Sigmoid colon (tissue), 4 donors: ENCODE measurements around the gene COL23A1.

Experiments
- EP300 ChIP-seq, 4 donors: sonication (generic); formaldehyde crosslinking; IDR thresholded peaks; one replicate each; pipeline ENCODE4 v1.6.1; 2017; ENCODE audit warnings: antibody characterized with exemption in 4 of 4
- POLR2A ChIP-seq, 2 donors: fragments of 450-650 bp; IDR thresholded peaks; one replicate each; pipeline ENCODE4 v1.6.1; 2016; ENCODE audit warnings: antibody characterized with exemption in 2 of 2, mild to moderate bottlenecking in 2 of 2, moderate library complexity in 2 of 2
- POLR2AphosphoS5 ChIP-seq, 4 donors: sonication (generic); formaldehyde crosslinking; IDR thresholded peaks; one replicate each; pipeline ENCODE4 v1.6.1; 2017; ENCODE audit warnings: antibody characterized with exemption in 4 of 4
- TF ChIP-seq, protein P1 (sequence below), 4 experiments: fragments of 450-650 bp in 3 of 4; fragments of 200-600 bp in 1 of 4; IDR thresholded peaks; one replicate each; pipeline ENCODE4 v1.5.1; 2016 to 2019; ENCODE audit warnings: antibody characterized with exemption in 4 of 4, mild to moderate bottlenecking in 3 of 4, moderate library complexity in 2 of 4

- no peak for TF ChIP-seq POLR2AphosphoS5 (IDR thresholded peaks at IDR 0.05)
- TF ChIP-seq, protein P1, sequence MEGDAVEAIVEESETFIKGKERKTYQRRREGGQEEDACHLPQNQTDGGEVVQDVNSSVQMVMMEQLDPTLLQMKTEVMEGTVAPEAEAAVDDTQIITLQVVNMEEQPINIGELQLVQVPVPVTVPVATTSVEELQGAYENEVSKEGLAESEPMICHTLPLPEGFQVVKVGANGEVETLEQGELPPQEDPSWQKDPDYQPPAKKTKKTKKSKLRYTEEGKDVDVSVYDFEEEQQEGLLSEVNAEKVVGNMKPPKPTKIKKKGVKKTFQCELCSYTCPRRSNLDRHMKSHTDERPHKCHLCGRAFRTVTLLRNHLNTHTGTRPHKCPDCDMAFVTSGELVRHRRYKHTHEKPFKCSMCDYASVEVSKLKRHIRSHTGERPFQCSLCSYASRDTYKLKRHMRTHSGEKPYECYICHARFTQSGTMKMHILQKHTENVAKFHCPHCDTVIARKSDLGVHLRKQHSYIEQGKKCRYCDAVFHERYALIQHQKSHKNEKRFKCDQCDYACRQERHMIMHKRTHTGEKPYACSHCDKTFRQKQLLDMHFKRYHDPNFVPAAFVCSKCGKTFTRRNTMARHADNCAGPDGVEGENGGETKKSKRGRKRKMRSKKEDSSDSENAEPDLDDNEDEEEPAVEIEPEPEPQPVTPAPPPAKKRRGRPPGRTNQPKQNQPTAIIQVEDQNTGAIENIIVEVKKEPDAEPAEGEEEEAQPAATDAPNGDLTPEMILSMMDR (IDR thresholded peaks at IDR 0.05) = no peak
- no peak for TF ChIP-seq POLR2A (IDR thresholded peaks at IDR 0.05)
- no peak for TF ChIP-seq EP300 (IDR thresholded peaks at IDR 0.05)
Measured at GRCh38 chr5:178502401-178503100, 87.6 kb downstream of the COL23A1 start.
